ENCODE results near the gene RBBP8NL. TPM values are rescaled to one million over a fixed set of nuclear protein-coding genes. Genes with fewer than 3 reads are reported as not detected.

Gene RBBP8NL
- total RNA-seq, 1 experiment from 2014 or later: 39.2 TPM

GRCh38 chr20:62470459-62470858, 43.1 kb upstream of the RBBP8NL start:
- Histone ChIP-seq H3K27me3 (replicated peaks; ENCODE audit: control insufficient read depth, insufficient read depth, low read length) (no peaks in the 10 kb centered on the region), H3K4me3 (ENCODE audit: low read depth, low read length) (no peak overlapping the region), H3K9me3 (no peaks in the 10 kb centered on the region), H3K4me1 (peaks cover 16% of the 10 kb centered on the region), H3K36me3 (ENCODE audit: control insufficient read depth, insufficient read depth, low read length) (no peaks in the 10 kb centered on the region)
- DNase-seq: no peak
- no TSS peak for BruUV-seq (replicated peaks)
- Mint-ChIP-seq H3K4me1 (ENCODE audit: low read depth, unreplicated experiment) (peaks cover 15% of the 10 kb centered on the region), H3K4me3 (ENCODE audit: unreplicated experiment) (no peak overlapping the region), H3K27me3 (ENCODE audit: insufficient read depth, unreplicated experiment) (no peaks in the 10 kb centered on the region), H3K36me3 (ENCODE audit: insufficient read depth, unreplicated experiment) (no peaks in the 10 kb centered on the region), H3K27ac (ENCODE audit: unreplicated experiment) (no peak overlapping the region), H3K9me3 (ENCODE audit: unreplicated experiment) (no peaks in the 10 kb centered on the region)
- ChIA-PET POLR2A (interaction anchor here (0.6 kb wide), 1 partner anchor 14 kb away, joined by 7 read pairs; no protein-coding TSS in a partner anchor), CTCF (interaction anchor here (1.4 kb wide), 1 partner anchor 146 kb away, joined by 3 read pairs; no protein-coding TSS in a partner anchor)
- intact Hi-C loops (cut with micrococcal nuclease; ENCODE audit: unreplicated experiment): no loop called here
- TF ChIP-seq CTCF (IDR thresholded peaks at IDR 0.05; ENCODE audit: insufficient read depth in 1 of 2, low read depth in 1 of 2, low read length in 1 of 2, severe bottlenecking in 1 of 2, unreplicated experiment in 1 of 2): no peak

GRCh38 chr20:62470001-62470400, 42.7 kb upstream of the RBBP8NL start:
- no TSS peak for BruUV-seq (replicated peaks)
- ChIA-PET POLR2A (no interaction called here), CTCF (interaction anchor here (1.4 kb wide), 1 partner anchor 147 kb away, joined by 3 read pairs; no protein-coding TSS in a partner anchor)
- no peak overlapping the region for H3K4me3 ChIP-seq (ENCODE audit: low read depth, low read length)
- intact Hi-C loops (cut with micrococcal nuclease; ENCODE audit: unreplicated experiment): no loop called here
- Mint-ChIP-seq H3K9me3 (ENCODE audit: unreplicated experiment) (no peaks in the 10 kb centered on the region), H3K36me3 (ENCODE audit: insufficient read depth, unreplicated experiment) (no peaks in the 10 kb centered on the region), H3K4me3 (ENCODE audit: unreplicated experiment) (no peak overlapping the region), H3K4me1 (ENCODE audit: low read depth, unreplicated experiment) (peaks cover 15% of the 10 kb centered on the region), H3K27ac (ENCODE audit: unreplicated experiment) (no peak overlapping the region), H3K27me3 (ENCODE audit: insufficient read depth, unreplicated experiment) (no peaks in the 10 kb centered on the region)
- no peak for TF ChIP-seq CTCF (IDR thresholded peaks at IDR 0.05; ENCODE audit: insufficient read depth in 1 of 2, low read depth in 1 of 2, low read length in 1 of 2, severe bottlenecking in 1 of 2, unreplicated experiment in 1 of 2)
- DNase-seq: no peak
- H3K27me3 ChIP-seq (replicated peaks; ENCODE audit: control insufficient read depth, insufficient read depth, low read length): no peaks in the 10 kb centered on the region
- H3K9me3 ChIP-seq: no peaks in the 10 kb centered on the region
- no peaks in the 10 kb centered on the region for H3K36me3 ChIP-seq (ENCODE audit: control insufficient read depth, insufficient read depth, low read length)
- peaks cover 16% of the 10 kb centered on the region for H3K4me1 ChIP-seq

- no peak for TF ChIP-seq CTCF (IDR thresholded peaks at IDR 0.05; ENCODE audit: insufficient read depth in 1 of 2, low read depth in 1 of 2, low read length in 1 of 2, severe bottlenecking in 1 of 2, unreplicated experiment in 1 of 2)
- H3K4me1 Mint-ChIP-seq (ENCODE audit: low read depth, unreplicated experiment): peaks cover 15% of the 10 kb centered on the region
- Histone ChIP-seq H3K4me1 (peaks cover 16% of the 10 kb centered on the region), H3K4me3 (ENCODE audit: low read depth, low read length) (no peak overlapping the region), H3K9me3 (no peaks in the 10 kb centered on the region), H3K27me3 (replicated peaks; ENCODE audit: control insufficient read depth, insufficient read depth, low read length) (no peaks in the 10 kb centered on the region), H3K36me3 (ENCODE audit: control insufficient read depth, insufficient read depth, low read length) (no peaks in the 10 kb centered on the region)
- ChIA-PET CTCF (no interaction called here), POLR2A (no interaction called here)
- no peaks in the 10 kb centered on the region for H3K27me3 Mint-ChIP-seq (ENCODE audit: insufficient read depth, unreplicated experiment)
- no TSS peak for BruUV-seq (replicated peaks)
- no peak overlapping the region for H3K27ac Mint-ChIP-seq (ENCODE audit: unreplicated experiment)
- no peak overlapping the region for H3K4me3 Mint-ChIP-seq (ENCODE audit: unreplicated experiment)
- no peak for DNase-seq
- no peaks in the 10 kb centered on the region for H3K36me3 Mint-ChIP-seq (ENCODE audit: insufficient read depth, unreplicated experiment)
- H3K9me3 Mint-ChIP-seq (ENCODE audit: unreplicated experiment): no peaks in the 10 kb centered on the region
- intact Hi-C loops (cut with micrococcal nuclease; ENCODE audit: unreplicated experiment): no loop called here
These were observed 42.0 kb upstream of the RBBP8NL start for GRCh38 chr20:62469352-62469751.
